ENCODE measurements around the gene TRMT112. TPM values are rescaled to one million over a fixed set of nuclear protein-coding genes. Genes with fewer than 3 reads are reported as not detected.

Gene TRMT112
- total and polyA plus RNA-seq, 2 donors (not counting 1 experiment from before 2014, with no cell fraction given), result 161 to 248 TPM

DNA sequence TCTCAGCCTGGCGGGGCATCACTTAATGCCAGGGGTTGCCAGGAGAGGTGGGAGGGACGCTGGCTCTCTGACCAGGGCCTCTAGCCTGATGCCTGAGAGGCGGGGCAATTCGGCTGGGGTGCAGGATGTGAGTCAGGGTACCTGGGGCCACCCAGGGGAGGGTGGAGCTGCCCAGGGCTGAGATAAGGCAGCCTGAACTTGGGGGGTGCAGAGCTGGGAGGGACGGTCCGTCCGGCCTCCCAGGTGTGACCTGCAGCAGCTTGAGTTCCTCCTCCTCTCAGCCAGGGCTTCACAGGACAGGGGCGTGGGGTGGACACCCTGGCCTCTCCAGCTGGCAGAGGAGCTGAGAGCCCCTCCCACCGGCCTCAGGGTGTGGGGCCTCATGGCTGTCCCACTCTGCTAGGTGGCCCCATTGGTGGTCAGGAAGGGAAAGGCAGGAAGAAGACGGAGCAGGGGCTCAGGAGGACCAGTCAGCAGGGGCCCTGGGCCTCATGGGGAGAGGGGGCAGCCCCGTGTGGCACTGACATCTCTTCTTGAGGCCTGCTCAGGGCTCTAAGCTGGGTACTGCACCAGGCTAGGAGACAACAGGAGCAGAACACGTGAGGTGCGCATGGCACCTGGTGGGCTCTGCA is 40.7 kb upstream of the TRMT112 start:
- Histone ChIP-seq H3K79me2 (ENCODE audit: control insufficient read depth, insufficient read depth, low read length) (peaks cover 13% of the 10 kb centered on the region), H3K4me1 (ENCODE audit: control insufficient read depth, extremely low read depth, insufficient read depth, low read length) (peaks cover 20% of the 10 kb centered on the region), H3K9me3 (ENCODE audit: control insufficient read depth, insufficient read depth, low read depth, low read length) (no peaks in the 10 kb centered on the region), H3K27me3 (ENCODE audit: control insufficient read depth, insufficient read depth, low read length) (no peaks in the 10 kb centered on the region), H3K36me3 (ENCODE audit: control insufficient read depth, insufficient read depth, low read length) (peaks cover 14% of the 10 kb centered on the region), H2AFZ (ENCODE audit: low read length) (no peak overlapping the region), H3K9ac (ENCODE audit: insufficient read depth, low read length) (peak overlapping the region; percentile 30), H4K20me1 (ENCODE audit: control insufficient read depth, extremely low read depth, insufficient read depth, low read length) (no peaks in the 10 kb centered on the region), H3K4me2 (ENCODE audit: extremely low read depth, insufficient read depth, low read length) (peak overlapping the region; percentile 78), H3K4me3 (replicated peaks in 1 of 4; ENCODE audit: control extremely low read depth in 1 of 4, insufficient read depth in 1 of 4, low read depth in 3 of 4, low read length in 4 of 4) (peak overlapping the region in 3 of 4 experiments; percentile 49 to 95 (median 89)), H3K27ac (ENCODE audit: insufficient read depth, low read length) (peak overlapping the region; percentile 90)
- DNase-seq (ENCODE audit: low read depth in 2 of 2), result peak in 1 of 2 donors; percentile 18
- TF ChIP-seq, protein P1, sequence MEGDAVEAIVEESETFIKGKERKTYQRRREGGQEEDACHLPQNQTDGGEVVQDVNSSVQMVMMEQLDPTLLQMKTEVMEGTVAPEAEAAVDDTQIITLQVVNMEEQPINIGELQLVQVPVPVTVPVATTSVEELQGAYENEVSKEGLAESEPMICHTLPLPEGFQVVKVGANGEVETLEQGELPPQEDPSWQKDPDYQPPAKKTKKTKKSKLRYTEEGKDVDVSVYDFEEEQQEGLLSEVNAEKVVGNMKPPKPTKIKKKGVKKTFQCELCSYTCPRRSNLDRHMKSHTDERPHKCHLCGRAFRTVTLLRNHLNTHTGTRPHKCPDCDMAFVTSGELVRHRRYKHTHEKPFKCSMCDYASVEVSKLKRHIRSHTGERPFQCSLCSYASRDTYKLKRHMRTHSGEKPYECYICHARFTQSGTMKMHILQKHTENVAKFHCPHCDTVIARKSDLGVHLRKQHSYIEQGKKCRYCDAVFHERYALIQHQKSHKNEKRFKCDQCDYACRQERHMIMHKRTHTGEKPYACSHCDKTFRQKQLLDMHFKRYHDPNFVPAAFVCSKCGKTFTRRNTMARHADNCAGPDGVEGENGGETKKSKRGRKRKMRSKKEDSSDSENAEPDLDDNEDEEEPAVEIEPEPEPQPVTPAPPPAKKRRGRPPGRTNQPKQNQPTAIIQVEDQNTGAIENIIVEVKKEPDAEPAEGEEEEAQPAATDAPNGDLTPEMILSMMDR (conservative IDR thresholded peaks at IDR 0.05 in 1 of 2, IDR thresholded peaks at IDR 0.05 in 1 of 2; ENCODE audit: low read depth in 1 of 2, low read length in 2 of 2), result no peak
- TF ChIP-seq EZH2 (IDR thresholded peaks at IDR 0.05; ENCODE audit: low read length, missing control alignments), result no peak

- H3K27me3 ChIP-seq (ENCODE audit: control insufficient read depth, insufficient read depth, low read length), result no peaks in the 10 kb centered on the region
- H3K4me3 ChIP-seq (replicated peaks in 1 of 4; ENCODE audit: control extremely low read depth in 1 of 4, insufficient read depth in 1 of 4, low read depth in 3 of 4, low read length in 4 of 4), result no peak overlapping the region
- peaks cover 13% of the 10 kb centered on the region for H3K79me2 ChIP-seq (ENCODE audit: control insufficient read depth, insufficient read depth, low read length)
- H3K4me1 ChIP-seq (ENCODE audit: control insufficient read depth, extremely low read depth, insufficient read depth, low read length), result peaks cover 20% of the 10 kb centered on the region
- H3K27ac ChIP-seq (ENCODE audit: insufficient read depth, low read length), result no peak overlapping the region
- no peak overlapping the region for H3K4me2 ChIP-seq (ENCODE audit: extremely low read depth, insufficient read depth, low read length)
- H3K36me3 ChIP-seq (ENCODE audit: control insufficient read depth, insufficient read depth, low read length), result peaks cover 13% of the 10 kb centered on the region
- no peak overlapping the region for H2AFZ ChIP-seq (ENCODE audit: low read length)
- TF ChIP-seq EZH2 (IDR thresholded peaks at IDR 0.05; ENCODE audit: low read length, missing control alignments), result no peak
- TF ChIP-seq, protein P1 (conservative IDR thresholded peaks at IDR 0.05 in 1 of 2, IDR thresholded peaks at IDR 0.05 in 1 of 2; ENCODE audit: low read depth in 1 of 2, low read length in 2 of 2), result no peak
- H3K9ac ChIP-seq (ENCODE audit: insufficient read depth, low read length), result no peak overlapping the region
- no peaks in the 10 kb centered on the region for H3K9me3 ChIP-seq (ENCODE audit: control insufficient read depth, insufficient read depth, low read depth, low read length)
- no peak for DNase-seq (ENCODE audit: low read depth in 2 of 2)
- no peaks in the 10 kb centered on the region for H4K20me1 ChIP-seq (ENCODE audit: control insufficient read depth, extremely low read depth, insufficient read depth, low read length)
Observed at GRCh38 chr11:64357446-64357845, 40.1 kb upstream of the TRMT112 start.

DNA sequence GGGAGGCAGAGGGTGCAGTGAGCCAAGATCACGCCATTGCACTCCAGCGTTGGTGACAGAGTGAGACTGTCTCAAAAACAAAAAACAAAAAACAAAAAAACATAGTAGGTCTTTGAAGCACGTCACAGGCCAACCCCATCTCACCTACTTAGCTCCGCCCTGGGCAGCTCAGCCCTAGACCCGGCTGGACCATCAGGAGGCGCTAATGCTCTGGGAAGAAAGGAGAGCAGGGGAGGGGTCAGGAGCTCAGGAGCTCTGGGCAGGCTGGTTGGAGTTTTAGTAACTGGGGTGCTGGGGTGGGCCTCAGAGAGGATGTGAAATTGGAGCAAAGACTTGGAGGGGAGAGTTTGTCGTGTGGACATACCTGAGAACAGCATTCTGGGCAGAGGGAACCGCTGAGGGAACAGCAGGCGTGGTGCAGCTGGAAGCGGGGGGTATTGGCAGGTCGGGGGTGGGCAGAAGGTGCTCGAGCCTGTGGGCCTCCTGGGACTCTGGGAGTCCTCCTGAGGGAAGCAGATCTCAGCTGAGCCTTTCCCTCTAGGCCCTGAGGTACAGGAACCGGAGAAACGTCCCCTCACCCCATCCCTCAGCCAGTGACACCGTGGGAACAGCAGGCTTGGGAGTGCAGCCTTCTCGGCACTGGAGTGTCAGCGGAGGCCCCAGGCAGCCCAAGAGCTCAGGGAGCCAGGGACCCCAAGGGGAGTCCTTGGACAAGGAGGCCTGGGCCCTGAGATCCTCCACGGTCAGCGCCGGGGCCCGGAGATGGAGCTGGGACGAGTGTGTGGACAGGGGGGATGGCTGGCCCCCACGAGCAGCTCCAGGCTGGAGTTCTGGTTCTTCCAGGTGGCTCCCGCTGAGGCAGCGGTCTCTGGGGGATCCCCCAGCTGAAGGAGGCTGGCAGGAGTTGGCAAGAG is 39.4 kb upstream of the TRMT112 start:
- H3K36me3 ChIP-seq (ENCODE audit: control insufficient read depth, insufficient read depth, low read length), result peaks cover 8% of the 10 kb centered on the region
- DNase-seq (ENCODE audit: low read depth in 2 of 2), result peak; percentile 22 to 28
- H3K9ac ChIP-seq (ENCODE audit: insufficient read depth, low read length), result no peak overlapping the region
- no peak overlapping the region for H3K27ac ChIP-seq (ENCODE audit: insufficient read depth, low read length)
- H3K27me3 ChIP-seq (ENCODE audit: control insufficient read depth, insufficient read depth, low read length), result no peaks in the 10 kb centered on the region
- peaks cover 20% of the 10 kb centered on the region for H3K4me1 ChIP-seq (ENCODE audit: control insufficient read depth, extremely low read depth, insufficient read depth, low read length)
- no peaks in the 10 kb centered on the region for H3K9me3 ChIP-seq (ENCODE audit: control insufficient read depth, insufficient read depth, low read depth, low read length)
- H3K4me2 ChIP-seq (ENCODE audit: extremely low read depth, insufficient read depth, low read length), result no peak overlapping the region
- H3K79me2 ChIP-seq (ENCODE audit: control insufficient read depth, insufficient read depth, low read length), result peaks cover 13% of the 10 kb centered on the region
- no peak for TF ChIP-seq EZH2 (IDR thresholded peaks at IDR 0.05; ENCODE audit: low read length, missing control alignments)
- TF ChIP-seq, protein P1 (conservative IDR thresholded peaks at IDR 0.05 in 1 of 2, IDR thresholded peaks at IDR 0.05 in 1 of 2; ENCODE audit: low read depth in 1 of 2, low read length in 2 of 2), result peak; percentile 24 to 47
- no peak overlapping the region for H2AFZ ChIP-seq (ENCODE audit: low read length)
- no peaks in the 10 kb centered on the region for H4K20me1 ChIP-seq (ENCODE audit: control insufficient read depth, extremely low read depth, insufficient read depth, low read length)
- H3K4me3 ChIP-seq (replicated peaks in 1 of 4; ENCODE audit: control extremely low read depth in 1 of 4, insufficient read depth in 1 of 4, low read depth in 3 of 4, low read length in 4 of 4), result no peak overlapping the region
